HG03139 (cell line): ENCODE results near the gene MLYCD.
A peak's percentile ranks its signal among the peaks of the same experiment; 100 is the strongest.
"Not testable (repeated sequence)": the region's sequence is repeated elsewhere in the genome, so short reads cannot be mapped to it uniquely, and the experiment has no call there.

Source experiments
- ATAC-seq: cut with Tn5 transposase; IDR thresholded peaks from one replicate; pipeline ENCODE4 v1.9.1; 2021; ENCODE audit not compliant: unreplicated experiment

Gene MLYCD

GRCh38 chr16:83939266-83939855 lies 40.4 kb downstream of the MLYCD start:
- ATAC-seq, result no peak

- no peak for ATAC-seq
Measured at GRCh38 chr16:83940119-83940518, 41.2 kb downstream of the MLYCD start.

GRCh38 chr16:83940630-83941378 lies 41.9 kb downstream of the MLYCD start:
- no peak for ATAC-seq

- ATAC-seq, result not testable (repeated sequence)
Measured at GRCh38 chr16:83941546-83941945, 42.6 kb downstream of the MLYCD start.

- no peak for ATAC-seq
Measured at GRCh38 chr16:83942074-83942473, 43.2 kb downstream of the MLYCD start.

GRCh38 chr16:83942815-83943515 lies 44.0 kb downstream of the MLYCD start:
- ATAC-seq, result no peak

GRCh38 chr16:83943516-83944050 lies 44.7 kb downstream of the MLYCD start:
- ATAC-seq, result no peak

GRCh38 chr16:83945587-83945986 lies 46.7 kb downstream of the MLYCD start:
- ATAC-seq, result no peak

GRCh38 chr16:83946154-83946780 lies 47.4 kb downstream of the MLYCD start:
- no peak for ATAC-seq

GRCh38 chr16:83946781-83947566 lies 48.1 kb downstream of the MLYCD start:
- ATAC-seq, result no peak

GRCh38 chr16:83947642-83948234 lies 48.8 kb downstream of the MLYCD start:
- ATAC-seq, result no peak

GRCh38 chr16:83948914-83949723 lies 50.2 kb downstream of the MLYCD start:
- no peak for ATAC-seq

- no peak for ATAC-seq
Measured at GRCh38 chr16:83949724-83950001, 50.7 kb downstream of the MLYCD start.

- not testable (repeated sequence) for ATAC-seq
Measured at GRCh38 chr16:83950862-83951399, 52.0 kb downstream of the MLYCD start.

- no peak for ATAC-seq
Measured at GRCh38 chr16:83951544-83951943, 52.6 kb downstream of the MLYCD start.

- peak; percentile 5 for ATAC-seq
Measured at GRCh38 chr16:83952587-83952939, 53.6 kb downstream of the MLYCD start.

- peak; percentile 76 for ATAC-seq
Measured at GRCh38 chr16:83952940-83953795, 54.3 kb downstream of the MLYCD start, which contains the start of gene OSGIN1. Gene OSGIN1 (plus strand): TSS chr16:83953240. CDS start chr16:83957672, 4,432 bp downstream.
